Kidney (tissue), 14 donors: Measurements from ENCODE around the gene ING3. TPM values are rescaled to one million over a fixed set of nuclear protein-coding genes. Genes with fewer than 3 reads are reported as not detected.
A peak's percentile ranks its signal among the peaks of the same experiment; 100 is the strongest.

ENCODE experiments used
- DNase-seq, 5 donors: peaks; one replicate each; pipeline ENCODE4 v3.0.0-alpha.2; 2013 to 2020
- FAIRE-seq: peaks from 2 replicates; lab custom pipeline; 2012; peaks lifted over from hg19 to GRCh38; lab: Jason Lieb, UNC
- H3K27ac ChIP-seq, 2 donors: one replicate each; pipeline ENCODE4 v1.7.0; 2013; ENCODE audit warnings: low read depth in 2 of 2, low read length in 2 of 2, inconsistent platforms in 1 of 2
- H3K27me3 ChIP-seq: one replicate; pipeline ENCODE4 v1.7.1; 2013; ENCODE audit warnings: low read length, inconsistent platforms; ENCODE audit not compliant: control insufficient read depth, insufficient read depth
- H3K36me3 ChIP-seq, 3 donors: one replicate each; pipeline versions ENCODE4 v1.7.0 to v1.7.1; 2013; ENCODE audit warnings: low read length in 3 of 3, control low read depth in 1 of 3, inconsistent platforms in 1 of 3; ENCODE audit not compliant: insufficient read depth in 3 of 3, control insufficient read depth in 2 of 3
- H3K4me1 ChIP-seq, 3 donors: one replicate each; pipeline versions ENCODE4 v1.7.0 to v1.7.1; 2013; ENCODE audit warnings: low read length in 3 of 3, inconsistent platforms in 1 of 3, low read depth in 1 of 3; ENCODE audit not compliant: control insufficient read depth in 2 of 3, insufficient read depth in 2 of 3
- H3K4me3 ChIP-seq, 3 donors: one replicate each; pipeline versions ENCODE4 v1.7.0 to v1.8.1; 2013; ENCODE audit warnings: low read length in 3 of 3, control low read depth in 1 of 3, inconsistent platforms in 1 of 3
- H3K9ac ChIP-seq, 3 donors: one replicate each; pipeline versions ENCODE4 v1.7.0 to v1.7.1; 2013; ENCODE audit warnings: low read length in 3 of 3, control low read depth in 1 of 3, inconsistent platforms in 1 of 3
- H3K9me3 ChIP-seq, 3 donors: one replicate each; pipeline versions ENCODE4 v1.7.0 to v1.7.1; 2013; ENCODE audit warnings: low read length in 3 of 3, control low read depth in 1 of 3, inconsistent platforms in 1 of 3; ENCODE audit not compliant: control insufficient read depth in 2 of 3, insufficient read depth in 1 of 3
- intact Hi-C: fragments of 100-400 bp; cut with DNase I; formaldehyde crosslinking; loops from one replicate; pipeline ENCODE4 v1.11.1; 2022
- polyA plus RNA-seq: library from polyadenylated mRNA; stranded (reverse); fragments of 350-450 nt; fragmentation: Illumina TruSeq; extraction: RNeasy Lipid Tissue Mini Kit (QIAGEN cat#74804); gene quantifications from one replicate; pipeline ENCODE4 v1.2.3, GENCODE V29; 2014; ENCODE audit warnings: low read depth, low replicate concordance; ENCODE audit not compliant: insufficient read depth
- total RNA-seq: library from RNA; stranded (reverse); fragmentation: NEBNext Ultra II Directional; extraction: Animal tissue kit (Norgen Biotek cat#: 25700); gene quantifications from one replicate; pipeline ENCODE4 v1.2.1, GENCODE V29; 2021
- TF ChIP-seq, protein P1 (sequence below): IDR thresholded peaks from 3 replicates; pipeline ENCODE4 v1.5.1; 2012; ENCODE audit warnings: mild to moderate bottlenecking, moderate library complexity, borderline replicate concordance; ENCODE audit not compliant: insufficient read depth; ENCODE audit errors: extremely low read depth
- donor health status: control.
- donor health status: control.
- donor health status: control.
- donor health status: control.
- donor health status: control.
- donor health status: DM: yes; HTN: yes; CAD: no.
- donor health status: Normal renal cell carcinoma (clear cell type).

Gene ING3
- total and polyA plus RNA-seq, 2 donors from 2014 or later, result 5.2 to 20.8 TPM

DNA sequence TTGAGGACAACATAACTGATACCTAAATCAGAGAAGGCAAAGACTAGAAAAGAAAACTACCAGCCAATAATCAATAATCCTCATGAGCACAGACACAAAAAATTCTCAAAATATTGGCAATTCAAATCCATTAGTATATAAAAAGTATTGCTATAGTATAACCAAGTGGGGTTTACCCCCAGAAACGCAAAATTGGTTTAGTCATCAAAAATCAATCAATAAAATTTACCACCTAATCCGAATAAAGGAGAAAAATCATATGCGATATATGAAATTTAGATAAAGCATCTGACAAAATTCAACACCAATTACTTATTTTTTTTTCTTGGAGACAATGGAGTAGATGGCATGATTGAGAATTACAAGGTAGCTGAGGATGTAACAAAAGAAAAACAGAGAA lies 11.2 kb upstream of the ING3 start:
- TF ChIP-seq, protein P1, sequence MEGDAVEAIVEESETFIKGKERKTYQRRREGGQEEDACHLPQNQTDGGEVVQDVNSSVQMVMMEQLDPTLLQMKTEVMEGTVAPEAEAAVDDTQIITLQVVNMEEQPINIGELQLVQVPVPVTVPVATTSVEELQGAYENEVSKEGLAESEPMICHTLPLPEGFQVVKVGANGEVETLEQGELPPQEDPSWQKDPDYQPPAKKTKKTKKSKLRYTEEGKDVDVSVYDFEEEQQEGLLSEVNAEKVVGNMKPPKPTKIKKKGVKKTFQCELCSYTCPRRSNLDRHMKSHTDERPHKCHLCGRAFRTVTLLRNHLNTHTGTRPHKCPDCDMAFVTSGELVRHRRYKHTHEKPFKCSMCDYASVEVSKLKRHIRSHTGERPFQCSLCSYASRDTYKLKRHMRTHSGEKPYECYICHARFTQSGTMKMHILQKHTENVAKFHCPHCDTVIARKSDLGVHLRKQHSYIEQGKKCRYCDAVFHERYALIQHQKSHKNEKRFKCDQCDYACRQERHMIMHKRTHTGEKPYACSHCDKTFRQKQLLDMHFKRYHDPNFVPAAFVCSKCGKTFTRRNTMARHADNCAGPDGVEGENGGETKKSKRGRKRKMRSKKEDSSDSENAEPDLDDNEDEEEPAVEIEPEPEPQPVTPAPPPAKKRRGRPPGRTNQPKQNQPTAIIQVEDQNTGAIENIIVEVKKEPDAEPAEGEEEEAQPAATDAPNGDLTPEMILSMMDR, result no peak
- H3K9me3 ChIP-seq, result no peaks in the 10 kb centered on the region
- H3K4me3 ChIP-seq, result no peak overlapping the region
- H3K27ac ChIP-seq, result no peak overlapping the region
- no peaks in the 10 kb centered on the region for H3K27me3 ChIP-seq
- DNase-seq, result no peak
- no peaks in the 10 kb centered on the region for H3K36me3 ChIP-seq
- intact Hi-C loops, result no loop called here
- FAIRE-seq, result no peak
- no peak overlapping the region for H3K9ac ChIP-seq
- H3K4me1 ChIP-seq, result no peaks in the 10 kb centered on the region

DNA sequence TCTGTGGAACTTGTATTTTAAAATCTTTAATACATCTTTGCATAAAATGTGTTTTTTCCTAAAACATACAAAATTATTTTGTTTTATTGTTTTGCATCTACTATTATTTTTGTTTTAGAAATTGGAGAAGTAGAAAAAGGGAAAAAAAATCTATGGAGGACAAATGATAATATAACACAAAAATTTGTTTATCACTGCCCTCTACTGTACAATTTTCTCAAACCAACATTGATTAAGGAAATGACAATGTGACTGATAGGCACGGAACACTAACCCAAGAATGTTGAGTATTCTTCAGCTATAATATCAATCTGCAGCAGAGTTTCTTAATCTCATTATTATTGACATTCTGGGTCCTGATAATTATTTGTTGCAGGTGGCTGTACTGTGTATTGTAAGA lies 9.5 kb upstream of the ING3 start:
- H3K27me3 ChIP-seq, result no peaks in the 10 kb centered on the region
- intact Hi-C loops, result loop anchor here (10.0 kb wide), 1 partner anchor 136 kb away; no protein-coding TSS in a partner anchor
- no peak overlapping the region for H3K9ac ChIP-seq
- no peak for DNase-seq
- peak; percentile 98 for FAIRE-seq
- H3K9me3 ChIP-seq, result no peaks in the 10 kb centered on the region
- H3K4me1 ChIP-seq, result no peaks in the 10 kb centered on the region
- H3K4me3 ChIP-seq, result no peak overlapping the region
- no peak overlapping the region for H3K27ac ChIP-seq
- TF ChIP-seq, protein P1, result peak; percentile 29
- no peaks in the 10 kb centered on the region for H3K36me3 ChIP-seq

DNA sequence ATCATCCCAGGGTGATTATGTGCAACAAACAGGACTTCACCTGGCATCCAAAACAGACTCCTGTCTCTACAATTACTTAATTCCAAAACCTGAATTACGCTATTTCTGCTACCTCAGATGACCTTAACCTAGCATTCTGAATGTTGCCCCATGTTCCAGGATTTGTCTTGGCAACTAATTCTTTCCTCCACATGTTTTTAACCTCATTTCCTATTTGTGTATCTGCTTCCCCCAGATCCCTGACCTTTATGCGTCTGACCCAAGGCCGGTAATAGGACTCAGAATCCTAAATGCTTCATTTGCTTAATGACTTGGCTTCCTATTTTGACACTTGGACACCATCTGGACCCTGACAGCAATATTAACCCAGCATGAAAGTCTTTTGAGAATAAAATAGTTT lies 8.7 kb upstream of the ING3 start:
- TF ChIP-seq, protein P1, result no peak
- H3K9me3 ChIP-seq, result no peaks in the 10 kb centered on the region
- no peak overlapping the region for H3K4me3 ChIP-seq
- intact Hi-C loops, result loop anchor here (10.0 kb wide), 1 partner anchor 137 kb away; no protein-coding TSS in a partner anchor
- H3K4me1 ChIP-seq, result no peaks in the 10 kb centered on the region
- no peaks in the 10 kb centered on the region for H3K36me3 ChIP-seq
- H3K27me3 ChIP-seq, result no peaks in the 10 kb centered on the region
- DNase-seq (no peak), FAIRE-seq (no peak)
- H3K9ac ChIP-seq, result no peak overlapping the region
- no peak overlapping the region for H3K27ac ChIP-seq

DNA sequence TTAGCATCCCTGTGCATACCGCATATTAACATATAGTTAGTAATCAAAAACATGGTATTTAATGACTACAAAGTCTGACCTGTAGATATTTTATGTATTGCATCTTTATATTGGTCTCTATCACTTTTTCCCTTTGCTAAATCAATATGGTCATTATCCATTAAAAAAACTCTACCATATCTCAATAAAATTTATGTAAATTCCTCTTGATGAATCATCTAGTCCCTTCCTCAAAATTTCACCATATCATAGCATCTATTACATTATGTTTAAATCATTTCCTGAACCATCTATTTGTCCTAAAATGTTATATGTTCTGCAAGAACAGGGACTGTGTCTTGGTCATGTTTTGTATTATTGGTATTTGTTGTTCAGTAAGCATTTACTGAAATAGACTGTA lies 7.7 kb upstream of the ING3 start:
- Histone ChIP-seq H3K4me1 (no peaks in the 10 kb centered on the region), H3K27ac (no peak overlapping the region), H3K9me3 (no peaks in the 10 kb centered on the region), H3K27me3 (no peaks in the 10 kb centered on the region), H3K9ac (no peak overlapping the region), H3K36me3 (no peaks in the 10 kb centered on the region), H3K4me3 (no peak overlapping the region)
- TF ChIP-seq, protein P1, result no peak
- FAIRE-seq, result no peak
- DNase-seq, result no peak
- intact Hi-C loops, result loop anchor here (10.0 kb wide), 1 partner anchor 138 kb away; no protein-coding TSS in a partner anchor
